NCI-H226 (cell line): ENCODE results near the gene DVL1.
A peak's percentile ranks its signal among the peaks of the same experiment; 100 is the strongest.

Source experiments
- DNase-seq: peaks from one replicate; pipeline ENCODE4 v3.0.0-alpha.2; 2015

The DVL1 gene

GRCh38 chr1:1354271-1355247 lies 5.3 kb upstream of the DVL1 start:
- no peak for DNase-seq

GRCh38 chr1:1353389-1354151 lies 4.4 kb upstream of the DVL1 start:
- DNase-seq = no peak

DNA sequence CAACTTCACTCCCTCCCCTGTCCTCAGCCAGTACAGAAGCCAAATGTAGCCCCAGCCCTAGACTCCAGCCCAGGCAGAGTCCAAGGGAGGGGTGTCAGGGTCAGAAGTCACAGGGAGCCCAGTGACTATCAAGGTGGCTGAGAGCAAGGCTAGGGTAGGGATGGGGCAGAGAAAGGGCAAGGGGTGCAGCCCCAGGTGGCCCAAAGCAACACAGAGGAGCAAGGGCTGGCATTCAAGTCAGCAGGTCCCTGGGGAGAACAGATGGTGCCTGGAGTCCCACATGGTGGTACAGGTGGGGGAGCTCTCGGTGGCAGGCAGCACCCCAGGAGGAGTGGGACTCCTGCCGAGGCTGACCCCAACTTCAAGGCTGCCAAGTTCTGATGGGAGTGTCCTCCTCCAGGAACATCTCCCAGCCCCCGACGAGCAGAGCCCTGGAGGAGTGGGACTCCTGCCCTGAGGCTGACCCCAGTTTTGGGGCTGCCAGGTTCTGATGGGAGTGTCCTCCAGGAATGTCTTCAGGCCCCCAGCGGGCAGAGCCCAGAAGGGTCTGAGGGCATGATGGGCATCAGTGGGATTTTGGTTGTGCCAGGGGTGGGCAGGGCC lies 3.7 kb upstream of the DVL1 start:
- no peak for DNase-seq

GRCh38 chr1:1351511-1352427 lies 2.6 kb upstream of the DVL1 start:
- DNase-seq = no peak

DNA sequence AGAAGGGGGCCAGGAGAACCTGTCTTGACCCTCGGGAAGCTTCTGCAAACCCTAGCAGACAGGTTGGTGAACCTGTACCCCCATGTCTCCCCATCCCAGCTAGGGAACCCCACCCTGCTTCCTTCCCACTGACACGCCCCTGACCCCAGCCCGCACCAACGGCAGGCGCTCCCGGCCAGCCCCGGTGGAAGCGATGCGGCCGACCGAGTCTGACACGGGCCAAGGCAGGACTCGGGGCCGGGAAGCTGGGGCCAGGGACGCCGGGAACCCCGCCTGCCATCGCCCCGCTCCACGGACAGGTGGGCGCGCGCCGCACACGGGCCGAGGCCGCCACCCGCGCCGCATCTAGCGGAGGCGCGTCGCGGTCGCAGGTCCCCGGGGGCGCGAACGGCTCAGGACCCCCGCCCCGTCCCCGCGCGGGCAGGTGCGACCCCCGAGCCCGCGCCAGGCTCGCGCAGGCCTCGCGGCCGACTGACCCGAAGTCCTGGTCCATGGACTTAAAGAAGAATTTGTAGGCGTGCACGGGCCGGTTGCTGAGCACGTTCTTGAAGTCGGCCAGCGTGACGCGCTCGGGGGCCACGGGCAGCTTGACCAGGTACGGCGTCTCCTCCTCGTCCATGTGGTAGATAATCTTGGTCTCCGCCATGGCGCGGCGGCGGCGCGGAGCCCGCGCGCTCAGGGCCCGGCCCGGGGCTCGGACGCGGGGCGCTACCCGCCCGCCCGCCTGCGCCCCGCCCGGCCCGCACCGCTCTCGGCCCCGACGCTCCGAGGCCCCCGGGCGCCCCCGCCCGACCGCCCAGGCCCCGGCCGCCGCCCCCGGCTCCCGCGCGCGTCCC lies 580 bp downstream of the DVL1 start:
- no peak for DNase-seq

DNA sequence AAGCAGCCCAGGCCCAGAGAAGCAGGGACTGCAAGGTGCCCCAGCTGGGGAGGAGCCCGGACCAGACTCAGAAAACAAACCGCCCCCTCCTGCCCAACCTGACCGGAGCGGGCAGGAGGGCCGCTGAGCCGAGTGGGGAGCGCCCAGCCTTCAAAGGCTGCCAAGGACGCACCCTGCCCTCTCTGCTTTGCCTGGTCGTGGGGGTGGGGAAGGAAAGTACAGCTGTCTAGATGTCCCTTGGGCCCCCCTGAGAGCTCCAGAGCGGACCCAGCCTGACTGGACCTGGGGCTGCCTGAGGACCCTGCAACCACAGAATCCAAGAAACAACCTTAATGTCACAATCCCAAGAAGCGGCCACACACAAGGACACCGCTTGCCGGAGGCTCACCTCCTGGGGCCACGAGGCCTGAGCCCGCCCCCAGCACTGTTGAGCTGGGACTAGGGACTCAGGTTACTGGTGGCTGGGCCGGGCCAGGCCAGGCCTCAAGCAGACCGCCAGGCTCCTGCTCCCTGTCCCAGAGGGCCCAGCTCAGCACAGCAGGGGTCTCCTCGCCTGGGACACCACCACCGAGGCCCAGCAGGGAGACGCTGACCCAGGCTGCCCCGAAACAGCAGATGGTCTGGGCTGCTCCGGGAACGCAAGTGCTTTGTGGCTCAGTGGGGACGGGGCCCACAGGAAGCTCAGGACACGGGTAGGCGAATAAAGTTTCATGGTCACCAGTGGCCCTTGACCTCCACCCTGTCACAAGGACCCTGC lies 1.4 kb downstream of the DVL1 start:
- DNase-seq = peak; percentile 12

GRCh38 chr1:1347026-1347595 lies 2.1 kb downstream of the DVL1 start:
- no peak for DNase-seq

DNA sequence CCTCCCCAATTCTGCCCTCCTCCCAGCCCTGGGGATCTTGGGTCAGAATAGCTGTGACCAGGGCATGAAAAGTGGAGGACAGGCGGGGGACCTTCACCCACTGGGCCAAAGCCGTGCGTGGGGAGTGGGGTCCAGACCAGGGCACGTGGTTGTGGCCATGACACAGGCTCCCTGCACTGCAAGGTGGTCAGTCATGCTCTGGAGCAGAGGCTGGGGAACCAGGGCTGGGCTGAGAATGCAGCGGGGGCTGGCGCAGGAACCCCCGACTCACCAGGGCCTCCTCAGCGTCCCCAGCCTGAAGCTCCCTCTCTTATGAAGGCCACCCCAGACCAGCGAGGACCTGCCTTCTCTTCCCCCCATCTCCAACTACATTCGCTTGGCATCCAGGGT lies 2.7 kb downstream of the DVL1 start:
- no peak for DNase-seq

GRCh38 chr1:1345860-1346500 lies 3.2 kb downstream of the DVL1 start:
- DNase-seq = no peak

- DNase-seq = peak; percentile 65
Observed at GRCh38 chr1:1345384-1345783, 3.8 kb downstream of the DVL1 start.

- DNase-seq = peak; percentile 94
Observed at GRCh38 chr1:1344655-1345361, 4.4 kb downstream of the DVL1 start.

DNA sequence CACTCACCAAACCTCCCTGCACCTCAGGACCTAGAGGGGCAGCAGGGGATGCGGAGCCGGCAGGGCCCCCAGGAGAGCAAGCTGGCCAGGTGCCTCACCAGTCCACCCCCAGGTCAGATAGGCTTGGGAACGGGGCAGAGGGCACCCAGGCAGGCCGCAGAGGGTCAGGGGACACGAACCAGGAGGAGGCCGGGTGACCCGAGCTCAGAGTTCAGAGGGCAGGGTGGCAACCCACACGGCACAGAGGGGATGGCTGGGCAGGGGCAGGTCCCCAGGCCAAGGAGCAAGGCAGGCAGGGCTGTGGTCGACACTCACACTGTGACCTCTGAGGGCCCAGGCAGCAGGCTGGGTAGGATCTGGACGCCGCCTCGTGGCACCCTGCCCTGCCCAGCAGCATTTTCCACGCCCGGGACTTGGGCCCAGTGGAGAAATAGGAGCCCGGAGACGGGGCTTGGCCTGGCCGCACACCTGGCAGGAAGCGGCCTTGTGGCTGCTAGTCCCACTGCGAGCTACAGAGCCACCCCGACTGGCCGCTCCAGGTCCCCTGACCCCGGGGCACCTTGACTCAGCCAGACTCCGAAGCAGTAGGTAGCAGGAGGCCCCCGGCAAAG lies 5.3 kb downstream of the DVL1 start:
- DNase-seq = no peak

DNA sequence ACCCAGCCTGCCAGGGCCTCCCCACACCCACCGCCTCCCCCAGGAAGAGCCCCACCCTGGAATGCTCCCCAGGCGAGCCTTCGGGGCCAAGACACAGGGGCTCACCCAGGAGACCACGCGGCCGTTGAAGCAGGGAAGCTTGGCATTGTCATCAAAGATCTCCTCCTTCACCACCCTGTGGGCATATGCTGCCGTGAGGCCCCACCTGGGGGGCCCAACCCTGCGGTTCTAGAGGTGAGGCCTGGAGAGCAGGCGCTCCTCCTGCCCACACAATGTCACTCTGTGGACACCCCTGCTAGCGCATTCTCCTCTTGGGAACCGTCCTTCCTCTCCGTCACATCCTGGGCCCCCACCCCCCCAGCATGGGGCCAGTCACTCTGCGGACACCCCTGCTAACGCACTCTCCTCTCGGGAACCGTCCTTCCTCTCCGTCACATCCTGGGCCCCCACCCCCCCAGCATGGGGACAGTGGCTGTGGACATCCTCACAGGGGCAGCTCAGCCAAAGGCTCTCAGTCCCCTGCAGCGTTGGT lies 6.6 kb downstream of the DVL1 start:
- DNase-seq = no peak

- no peak for DNase-seq
Observed at GRCh38 chr1:1342061-1342562, 7.1 kb downstream of the DVL1 start.

- DNase-seq = no peak
Observed at GRCh38 chr1:1341549-1342021, 7.6 kb downstream of the DVL1 start.

GRCh38 chr1:1340791-1341548 lies 8.2 kb downstream of the DVL1 start:
- DNase-seq = no peak

DNA sequence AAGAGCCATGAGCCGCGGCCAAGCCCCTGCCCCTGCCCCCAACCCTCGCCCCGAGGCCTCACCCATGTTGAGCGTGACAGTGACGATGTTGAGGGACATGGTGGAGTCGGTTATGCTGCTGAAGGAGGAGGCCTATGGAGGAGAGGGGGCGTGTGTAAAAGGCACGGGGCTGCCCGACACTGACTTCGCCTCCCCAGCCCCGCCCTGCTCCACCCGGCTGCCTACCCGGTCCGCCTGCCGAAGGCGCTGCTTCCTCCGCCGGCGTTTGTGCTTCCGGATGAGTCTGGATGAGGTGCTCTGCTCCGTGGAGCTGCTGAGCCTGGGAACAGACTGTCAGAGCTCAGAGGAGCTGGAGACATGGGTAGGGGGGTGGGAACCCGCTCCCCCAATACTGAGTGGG lies 9.0 kb downstream of the DVL1 start:
- no peak for DNase-seq
